Activated naive CD4-positive, alpha-beta T cell treated with anti-CD3 and anti-CD28 coated beads, Interleukin-2, amount 50 U/mL, for 16 hours (primary cell): ENCODE measurements around the gene JAZF1.

Experiments
- DNase-seq: peaks from one replicate; pipeline ENCODE4 v3.0.0-alpha.2; 2020

Gene JAZF1

GRCh38 chr7:28069807-28070206 is 110.8 kb downstream of the JAZF1 start:
- DNase-seq, result no peak

GRCh38 chr7:28069388-28069787 is 111.2 kb downstream of the JAZF1 start:
- no peak for DNase-seq

- no peak for DNase-seq
Observed at GRCh38 chr7:28068811-28069216, 111.8 kb downstream of the JAZF1 start.

- DNase-seq, result no peak
Observed at GRCh38 chr7:28067171-28067570, 113.4 kb downstream of the JAZF1 start.

GRCh38 chr7:28065721-28066285 is 114.8 kb downstream of the JAZF1 start:
- no peak for DNase-seq

- DNase-seq, result no peak
Observed at GRCh38 chr7:28065308-28065707, 115.3 kb downstream of the JAZF1 start.

- no peak for DNase-seq
Observed at GRCh38 chr7:28064437-28064836, 116.2 kb downstream of the JAZF1 start.

GRCh38 chr7:28062197-28062991 is 118.2 kb downstream of the JAZF1 start:
- peak; percentile 43 for DNase-seq

- DNase-seq, result no peak
Observed at GRCh38 chr7:28061824-28062196, 118.8 kb downstream of the JAZF1 start.

GRCh38 chr7:28060371-28060950 is 120.1 kb downstream of the JAZF1 start:
- DNase-seq, result no peak

- DNase-seq, result no peak
Observed at GRCh38 chr7:28055161-28055544, 125.4 kb downstream of the JAZF1 start.

GRCh38 chr7:28054531-28055160 is 125.9 kb downstream of the JAZF1 start:
- DNase-seq, result no peak

- DNase-seq, result no peak
Observed at GRCh38 chr7:28052933-28053332, 127.7 kb downstream of the JAZF1 start.

- DNase-seq, result no peak
Observed at GRCh38 chr7:28048694-28049093, 131.9 kb downstream of the JAZF1 start.

GRCh38 chr7:28046035-28046434 is 134.6 kb downstream of the JAZF1 start:
- no peak for DNase-seq

- no peak for DNase-seq
Observed at GRCh38 chr7:28045592-28045991, 135.0 kb downstream of the JAZF1 start.

- no peak for DNase-seq
Observed at GRCh38 chr7:28044825-28045224, 135.8 kb downstream of the JAZF1 start.

- DNase-seq, result no peak
Observed at GRCh38 chr7:28042721-28043120, 137.9 kb downstream of the JAZF1 start.

- DNase-seq, result no peak
Observed at GRCh38 chr7:28041508-28042314, 138.9 kb downstream of the JAZF1 start.

- DNase-seq, result no peak
Observed at GRCh38 chr7:28038175-28038797, 142.3 kb downstream of the JAZF1 start.

GRCh38 chr7:28037220-28038010 is 143.2 kb downstream of the JAZF1 start:
- peak; percentile 26 for DNase-seq

GRCh38 chr7:28036696-28037095 is 143.9 kb downstream of the JAZF1 start:
- DNase-seq, result no peak
